GM12892 (cell line): Measurements from ENCODE around the gene EGF.

Experiments
- POLR2A ChIP-seq: IDR thresholded peaks from 2 replicates; pipeline ENCODE4 v1.6.1; 2011; ENCODE audit warnings: low read depth, low read length, control low read depth
- POLR2AphosphoS5 ChIP-seq: IDR thresholded peaks from 2 replicates; pipeline ENCODE4 v1.6.1; 2011; ENCODE audit warnings: low read depth, low read length, control low read depth
- TAF1 ChIP-seq: IDR thresholded peaks from 2 replicates; pipeline ENCODE4 v1.6.1; 2011; ENCODE audit warnings: low read depth, mild to moderate bottlenecking, control low read depth, low read length, borderline replicate concordance

DNA sequence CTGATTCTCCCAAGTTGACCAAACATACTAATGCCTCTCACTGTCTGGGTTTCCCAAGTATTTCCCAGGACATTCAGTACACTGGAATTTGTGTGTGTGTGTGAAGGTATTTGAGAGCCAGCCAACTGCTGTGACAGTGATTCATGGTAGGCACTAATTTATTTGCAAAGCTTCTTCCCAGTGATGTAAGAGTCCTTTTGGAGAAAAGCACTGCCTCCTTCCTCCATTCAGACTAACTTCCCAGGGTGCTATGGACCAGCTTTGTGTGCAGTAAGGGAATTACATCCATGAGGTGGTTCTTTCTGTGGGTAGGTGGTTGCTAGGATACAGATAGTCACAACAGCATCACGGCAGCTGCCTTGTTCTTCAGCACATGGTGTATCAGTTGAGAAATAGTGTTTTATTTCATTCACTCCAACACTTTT is 8.7 kb downstream of the EGF start:
- TF ChIP-seq POLR2A = no peak
- no peak for TF ChIP-seq POLR2AphosphoS5
- no peak for TF ChIP-seq TAF1
